OCI-LY1 (cell line): ENCODE results near the gene FTO.

Experiments
- H2AFZ ChIP-seq: fragments of 200-600 bp; sonication (generic), shearing (Covaris generic); 2 replicates; pipeline ENCODE4 v1.6.0; 2014; ENCODE audit warnings: antibody characterized with exemption, mild to moderate bottlenecking, low read length
- H3F3A ChIP-seq: fragments of 200-600 bp; sonication (generic), shearing (Covaris generic); 2 replicates; pipeline ENCODE4 v1.6.0; 2014; ENCODE audit warnings: mild to moderate bottlenecking, antibody characterized with exemption, low read length, moderate library complexity; ENCODE audit not compliant: insufficient read depth
- H3K27ac ChIP-seq: fragments of 200-600 bp; sonication (generic); 2 replicates; pipeline ENCODE4 v1.5.1; 2014; ENCODE audit warnings: low read length, mixed run types, mild to moderate bottlenecking, low read depth; ENCODE audit not compliant: poor library complexity, severe bottlenecking
- H3K27me3 ChIP-seq: fragments of 200-600 bp; sonication (generic); 2 replicates; pipeline ENCODE4 v1.6.0; 2014; ENCODE audit warnings: antibody characterized with exemption, mild to moderate bottlenecking, low read length, moderate library complexity; ENCODE audit not compliant: insufficient read depth
- H3K36me3 ChIP-seq: fragments of 200-600 bp; sonication (generic); 2 replicates; pipeline ENCODE4 v1.6.1; 2014; ENCODE audit warnings: mild to moderate bottlenecking, antibody characterized with exemption, low read length, moderate library complexity, mixed read lengths; ENCODE audit not compliant: insufficient read depth
- H3K4me1 ChIP-seq: fragments of 200-600 bp; sonication (generic); 2 replicates; pipeline ENCODE4 v1.5.1; 2014; ENCODE audit warnings: mild to moderate bottlenecking, low read length, moderate library complexity; ENCODE audit not compliant: insufficient read depth, severe bottlenecking
- H3K4me2 ChIP-seq: fragments of 200-600 bp; sonication (generic), shearing (Covaris generic); 2 replicates; pipeline ENCODE4 v1.6.1; 2014; ENCODE audit warnings: low read length
- H3K4me3 ChIP-seq: fragments of 200-600 bp; sonication (generic); 2 replicates; pipeline ENCODE4 v1.5.1; 2014; ENCODE audit warnings: low read length, low read depth, mild to moderate bottlenecking, mixed read lengths; ENCODE audit not compliant: poor library complexity, severe bottlenecking
- H3K79me2 ChIP-seq: fragments of 200-600 bp; shearing (Covaris generic); 2 replicates; pipeline ENCODE4 v1.6.1; 2016; ENCODE audit warnings: mixed run types, low read length, mixed read lengths; ENCODE audit not compliant: insufficient read depth
- H3K9ac ChIP-seq: fragments of 200-600 bp; sonication (generic), shearing (Covaris generic); 2 replicates; pipeline ENCODE4 v1.6.1; 2014; ENCODE audit warnings: mild to moderate bottlenecking, low read length, mixed read lengths
- H3K9me2 ChIP-seq: fragments of 200-600 bp; sonication (generic), shearing (Covaris generic); 2 replicates; pipeline ENCODE4 v1.6.1; 2014; ENCODE audit warnings: low read depth, mild to moderate bottlenecking, low read length, mixed read lengths
- H3K9me3 ChIP-seq: fragments of 200-600 bp; shearing (Covaris generic); 2 replicates; pipeline ENCODE4 v1.6.1; 2014; ENCODE audit warnings: low read length, mixed read lengths
- H4K20me1 ChIP-seq: fragments of 200-600 bp; sonication (generic), shearing (Covaris generic); 2 replicates; pipeline ENCODE4 v1.6.0; 2016; ENCODE audit warnings: mild to moderate bottlenecking, low read length; ENCODE audit not compliant: insufficient read depth
- CTCF ChIP-seq: fragments of 200-600 bp; sonication (generic), shearing (Covaris generic); IDR thresholded peaks from 2 replicates; pipeline ENCODE4 v1.5.1; 2017; ENCODE audit warnings: mild to moderate bottlenecking, antibody characterized with exemption, low read length, moderate library complexity, mixed read lengths
- EZH2 ChIP-seq: fragments of 200-600 bp; sonication (generic), shearing (Covaris generic); IDR thresholded peaks from 2 replicates; pipeline ENCODE4 v1.8.0; 2017; ENCODE audit warnings: borderline replicate concordance, mixed run types, mild to moderate bottlenecking, antibody characterized with exemption, low read length, moderate library complexity, mixed read lengths

Gene FTO

GRCh38 chr16:53960050-53960812, 256.3 kb downstream of the FTO start:
- Histone ChIP-seq H3K4me2 (no peak overlapping the region), H3F3A (no peaks in the 10 kb centered on the region), H3K27me3 (no peaks in the 10 kb centered on the region), H3K79me2 (no peaks in the 10 kb centered on the region), H3K27ac (no peak overlapping the region), H3K36me3 (no peaks in the 10 kb centered on the region), H3K9me2 (no peaks in the 10 kb centered on the region), H3K9me3 (no peaks in the 10 kb centered on the region), H4K20me1 (no peaks in the 10 kb centered on the region), H2AFZ (no peak overlapping the region), H3K4me3 (no peak overlapping the region), H3K9ac (no peak overlapping the region), H3K4me1 (no peaks in the 10 kb centered on the region)
- TF ChIP-seq EZH2 (no peak), CTCF (no peak)

GRCh38 chr16:53960954-53961616, 257.1 kb downstream of the FTO start:
- no peaks in the 10 kb centered on the region for H3K9me3 ChIP-seq
- no peak overlapping the region for H3K27ac ChIP-seq
- no peak overlapping the region for H3K4me3 ChIP-seq
- TF ChIP-seq EZH2 (no peak), CTCF (no peak)
- H3F3A ChIP-seq: no peaks in the 10 kb centered on the region
- H3K9ac ChIP-seq: no peak overlapping the region
- no peaks in the 10 kb centered on the region for H4K20me1 ChIP-seq
- no peak overlapping the region for H2AFZ ChIP-seq
- no peaks in the 10 kb centered on the region for H3K79me2 ChIP-seq
- H3K4me1 ChIP-seq: no peaks in the 10 kb centered on the region
- H3K36me3 ChIP-seq: no peaks in the 10 kb centered on the region
- no peaks in the 10 kb centered on the region for H3K9me2 ChIP-seq
- H3K27me3 ChIP-seq: no peaks in the 10 kb centered on the region
- H3K4me2 ChIP-seq: no peak overlapping the region

GRCh38 chr16:53962041-53962440, 258.1 kb downstream of the FTO start:
- Histone ChIP-seq H4K20me1 (no peaks in the 10 kb centered on the region), H3K27me3 (no peaks in the 10 kb centered on the region), H3F3A (no peaks in the 10 kb centered on the region), H3K9me3 (no peaks in the 10 kb centered on the region), H3K4me1 (no peaks in the 10 kb centered on the region), H3K27ac (no peak overlapping the region), H3K36me3 (no peaks in the 10 kb centered on the region), H3K4me3 (no peak overlapping the region), H2AFZ (no peak overlapping the region), H3K9me2 (no peaks in the 10 kb centered on the region), H3K79me2 (no peaks in the 10 kb centered on the region), H3K4me2 (no peak overlapping the region), H3K9ac (no peak overlapping the region)
- TF ChIP-seq EZH2 (no peak), CTCF (no peak)
